Measurements from ENCODE around the gene CRYGN.

The CRYGN gene
- long read RNA-seq = 0 reads

- TF ChIP-seq POLR2AphosphoS5 (IDR thresholded peaks at IDR 0.05; ENCODE audit: low read depth) (no peak), GABPA (IDR thresholded peaks at IDR 0.05; ENCODE audit: low read depth) (no peak), SPI1 (IDR thresholded peaks at IDR 0.05; ENCODE audit: borderline replicate concordance, low read depth) (no peak), CTCF (IDR thresholded peaks at IDR 0.05; ENCODE audit: insufficient read depth, low read length) (no peak), REST (IDR thresholded peaks at IDR 0.05; ENCODE audit: insufficient replicate concordance, low read depth) (no peak)
- Histone ChIP-seq H3K27me3 (ENCODE audit: insufficient read depth, poor library complexity, severe bottlenecking) (peaks cover 5% of the 10 kb centered on the region), H3K4me3 (replicated peaks; ENCODE audit: insufficient read depth, low read length) (no peak within 1 kb of the TSS), H3K27ac (replicated peaks) (no peak within 1 kb of the TSS)
- no peak for DNase-seq (ENCODE audit: low read depth in 1 of 2, low spot score in 1 of 2)
Observed at GRCh38 chr7:151439855-151440798, at the start of gene CRYGN. Gene CRYGN, minus strand, starts transcription at chr7:151440141. Its CDS starts 224 bp downstream, at chr7:151439917.

- TF ChIP-seq REST (IDR thresholded peaks at IDR 0.05; ENCODE audit: insufficient replicate concordance, low read depth) (no peak), SPI1 (IDR thresholded peaks at IDR 0.05; ENCODE audit: borderline replicate concordance, low read depth) (no peak), CTCF (IDR thresholded peaks at IDR 0.05; ENCODE audit: insufficient read depth, low read length) (no peak), POLR2AphosphoS5 (IDR thresholded peaks at IDR 0.05; ENCODE audit: low read depth) (no peak), GABPA (IDR thresholded peaks at IDR 0.05; ENCODE audit: low read depth) (no peak)
- no peak for DNase-seq (ENCODE audit: low read depth in 1 of 2, low spot score in 1 of 2)
- no peaks in the 10 kb centered on the region for H3K27me3 ChIP-seq (ENCODE audit: insufficient read depth, poor library complexity, severe bottlenecking)
- no peak overlapping the region for H3K4me3 ChIP-seq (replicated peaks; ENCODE audit: insufficient read depth, low read length)
- no peak overlapping the region for H3K27ac ChIP-seq (replicated peaks)
Observed at GRCh38 chr7:151489498-151489897, 49.6 kb upstream of the CRYGN start.

GRCh38 chr7:151488096-151488495 lies 48.2 kb upstream of the CRYGN start:
- Histone ChIP-seq H3K27me3 (ENCODE audit: insufficient read depth, poor library complexity, severe bottlenecking) (no peaks in the 10 kb centered on the region), H3K27ac (replicated peaks) (no peak overlapping the region), H3K4me3 (replicated peaks; ENCODE audit: insufficient read depth, low read length) (no peak overlapping the region)
- TF ChIP-seq POLR2AphosphoS5 (IDR thresholded peaks at IDR 0.05; ENCODE audit: low read depth) (no peak), SPI1 (IDR thresholded peaks at IDR 0.05; ENCODE audit: borderline replicate concordance, low read depth) (no peak), REST (IDR thresholded peaks at IDR 0.05; ENCODE audit: insufficient replicate concordance, low read depth) (no peak), GABPA (IDR thresholded peaks at IDR 0.05; ENCODE audit: low read depth) (no peak), CTCF (IDR thresholded peaks at IDR 0.05; ENCODE audit: insufficient read depth, low read length) (no peak)
- no peak for DNase-seq (ENCODE audit: low read depth in 1 of 2, low spot score in 1 of 2)

Data from HL-60 (cell line).